GM21737 (cell line): ENCODE results near the gene PHF14.

Source experiments
- ATAC-seq: cut with Tn5 transposase; IDR thresholded peaks from one replicate; pipeline ENCODE4 v1.9.1; 2021; ENCODE audit warnings: mild to moderate bottlenecking, moderate library complexity; ENCODE audit not compliant: unreplicated experiment

The PHF14 gene

DNA sequence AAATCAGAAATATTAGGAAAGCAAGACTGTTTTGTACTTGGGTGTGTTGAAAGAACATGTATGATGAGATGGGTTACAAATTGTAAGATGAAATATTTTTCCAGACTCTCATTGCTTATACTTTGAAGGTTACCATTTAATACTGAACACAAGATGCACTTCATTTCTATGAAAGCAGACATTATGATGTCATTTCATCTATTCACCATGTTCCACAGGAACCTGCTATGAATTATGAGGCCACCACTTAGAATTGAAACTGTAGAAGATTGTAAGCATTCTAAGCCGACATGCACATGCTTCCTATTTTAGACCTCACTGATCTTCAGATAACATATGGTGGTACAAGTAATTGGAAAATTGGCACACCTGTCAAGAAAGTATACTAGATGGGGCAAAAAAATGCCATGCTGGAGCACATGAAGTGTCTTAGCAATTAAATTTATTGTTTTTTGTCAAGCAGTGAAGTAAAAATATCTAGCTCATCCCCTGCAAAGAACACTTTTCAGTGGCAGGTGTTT, 195.0 kb downstream of the PHF14 start:
- ATAC-seq: no peak

GRCh38 chr7:11170175-11170574, 196.5 kb downstream of the PHF14 start:
- ATAC-seq: no peak

DNA sequence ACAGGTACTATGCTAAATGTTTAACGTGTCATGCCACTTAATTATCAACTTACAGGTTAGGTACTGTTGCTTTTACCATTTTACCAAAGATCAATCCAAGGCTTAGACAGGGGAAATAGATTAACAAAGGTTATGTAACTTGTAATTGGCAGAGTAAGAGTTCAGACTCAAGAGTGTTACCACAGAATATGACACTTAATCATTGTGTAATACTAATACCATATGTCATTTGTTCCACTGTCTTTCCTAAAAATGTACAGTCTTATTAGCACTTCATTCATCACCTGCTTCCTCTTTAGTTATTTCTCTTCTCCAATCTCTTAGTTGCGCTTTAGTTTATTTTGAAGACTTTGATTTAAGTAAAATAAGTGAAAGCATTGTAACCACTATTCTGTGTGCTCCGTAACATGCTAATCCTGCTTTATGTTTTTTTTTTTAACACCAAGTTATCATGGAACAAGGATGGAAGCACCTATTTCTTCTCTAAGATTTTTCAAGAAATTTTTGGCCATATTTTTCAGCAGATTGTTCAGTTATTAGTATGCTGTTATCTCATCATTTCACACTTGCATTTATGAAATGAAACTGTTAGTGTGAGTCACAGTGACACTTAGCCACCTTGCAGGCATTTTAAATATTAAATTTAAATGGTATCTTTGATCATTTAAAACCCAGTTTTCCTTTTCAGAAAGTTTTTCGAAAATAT, 197.3 kb downstream of the PHF14 start:
- no peak for ATAC-seq

DNA sequence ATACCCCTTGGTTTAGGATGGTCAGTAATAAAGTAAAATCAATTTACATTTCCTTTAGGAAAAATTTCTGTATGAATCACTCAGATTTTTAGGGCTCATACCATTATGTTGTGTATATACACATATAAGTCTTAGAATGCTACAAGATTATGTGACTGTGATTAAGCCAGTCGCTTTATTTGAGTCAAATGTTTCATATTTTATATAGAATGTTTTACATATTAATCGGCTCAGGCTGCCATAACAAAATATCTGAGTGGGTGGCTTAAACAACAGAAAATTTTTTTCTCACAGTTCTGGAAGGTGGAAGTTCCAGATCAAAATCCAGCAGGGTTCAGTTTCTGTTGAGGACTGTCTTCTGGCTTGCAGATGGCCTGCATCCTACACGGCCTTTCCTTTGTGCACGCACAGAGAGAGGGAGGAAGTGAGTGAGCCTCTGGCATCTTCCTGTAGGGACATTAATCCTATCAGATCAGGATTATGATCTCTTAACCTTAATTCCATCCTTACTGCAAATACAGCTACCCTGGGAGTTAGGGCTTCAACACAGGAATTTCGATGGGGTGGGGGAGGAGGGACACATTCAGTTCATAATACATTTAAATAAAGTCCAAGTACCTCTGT, 198.0 kb downstream of the PHF14 start:
- ATAC-seq: no peak

GRCh38 chr7:11172835-11173234, 199.2 kb downstream of the PHF14 start:
- no peak for ATAC-seq

- ATAC-seq: no peak
These were observed 201.7 kb downstream of the PHF14 start for GRCh38 chr7:11175371-11175770.

DNA sequence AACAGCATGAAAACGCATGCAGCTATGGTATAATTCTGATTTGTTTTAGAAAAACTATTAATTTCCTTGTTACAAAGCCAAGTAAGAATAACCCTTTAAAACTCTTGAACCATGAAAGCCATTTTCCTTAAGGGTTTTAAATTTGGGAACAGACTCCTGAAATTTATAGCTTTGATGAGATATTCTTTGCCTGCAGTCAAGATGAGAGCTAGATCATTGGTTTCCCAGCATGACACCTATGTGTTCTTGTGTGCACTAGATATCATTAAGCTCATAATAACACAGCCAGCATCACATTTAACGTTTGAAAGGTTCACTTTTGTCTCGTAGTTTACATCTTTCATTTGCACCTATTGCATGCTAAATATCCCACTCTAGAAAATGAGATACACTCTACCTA, 202.2 kb downstream of the PHF14 start:
- no peak for ATAC-seq

DNA sequence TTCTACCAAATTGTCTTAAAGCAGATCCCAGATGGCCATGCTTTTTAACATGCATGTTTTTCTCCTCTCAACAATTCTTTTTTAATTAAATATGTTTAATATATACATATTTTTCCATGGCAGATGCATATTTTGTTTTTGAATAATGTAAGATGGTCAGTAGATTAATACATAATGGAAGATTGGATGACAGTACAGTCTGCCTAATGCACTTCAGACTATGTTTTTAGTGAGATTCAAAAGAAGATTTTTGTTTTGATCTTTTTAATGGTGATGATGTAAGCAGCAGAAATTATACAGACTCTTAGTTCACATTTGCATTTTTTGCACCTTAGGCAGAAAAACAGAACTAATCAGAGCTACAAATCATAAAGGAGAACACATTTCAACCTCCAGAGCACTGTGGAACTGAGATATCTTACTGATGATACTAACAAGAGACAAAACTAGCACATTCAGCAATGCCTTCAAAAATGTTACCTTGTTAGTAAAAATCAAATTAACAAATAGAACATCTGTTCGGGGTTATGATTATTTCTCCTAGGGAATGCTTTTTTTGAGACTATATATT, 203.4 kb downstream of the PHF14 start:
- ATAC-seq: no peak

DNA sequence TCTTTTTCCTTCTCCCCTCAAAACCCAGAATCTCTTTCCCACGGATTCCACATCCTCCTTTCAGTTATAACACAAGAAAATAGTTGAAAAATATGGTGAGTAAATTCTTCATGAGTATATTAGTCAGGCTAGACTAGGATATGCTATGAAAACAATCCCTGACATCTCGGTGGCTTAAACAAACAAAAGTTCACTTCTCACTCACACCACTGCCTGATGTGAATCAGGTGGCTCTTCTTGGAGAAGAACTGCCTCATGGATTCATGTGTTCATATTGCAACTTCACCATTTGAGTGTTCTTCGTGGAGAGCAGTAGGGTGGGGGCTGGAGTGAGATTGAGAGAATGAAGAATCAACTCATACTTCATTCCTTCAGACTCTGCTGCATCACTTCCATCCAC, 204.1 kb downstream of the PHF14 start:
- no peak for ATAC-seq

DNA sequence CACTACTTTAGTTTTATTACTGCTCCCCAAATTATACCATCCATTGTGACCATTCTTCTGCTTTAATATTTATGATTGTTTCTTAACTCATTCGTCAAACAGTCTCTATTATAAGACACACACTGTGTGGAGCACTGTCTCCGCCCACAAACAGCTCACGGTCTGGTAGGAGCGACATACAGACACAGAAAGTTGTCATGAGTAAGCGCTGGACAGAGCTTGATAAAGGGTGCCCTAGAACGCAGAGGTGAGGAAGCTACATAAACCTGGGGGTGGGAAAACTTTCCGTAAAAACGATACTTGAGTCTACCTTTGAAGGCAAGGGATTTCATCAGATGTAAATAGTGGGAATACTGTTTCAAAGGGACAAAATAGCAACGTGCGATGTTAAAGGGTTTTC, 207.9 kb downstream of the PHF14 start:
- ATAC-seq: no peak

DNA sequence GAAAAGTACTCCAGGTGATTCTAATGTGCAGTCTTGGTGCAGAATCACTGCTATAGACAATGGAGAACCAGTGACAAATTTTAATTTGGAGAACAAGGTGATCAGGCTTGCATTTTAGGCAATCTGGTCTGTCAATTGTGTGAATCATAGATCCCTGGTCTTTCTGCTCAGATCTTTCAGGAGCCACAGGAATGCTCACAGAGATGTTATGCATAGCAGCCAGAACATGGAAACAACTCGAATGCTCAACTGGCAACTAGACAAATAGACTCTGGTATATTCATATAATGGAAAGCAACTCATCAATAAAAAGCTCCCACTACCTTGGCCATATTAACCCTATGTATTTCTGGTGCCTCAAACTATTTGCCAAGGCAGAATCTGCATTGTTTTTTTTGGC, 209.1 kb downstream of the PHF14 start:
- ATAC-seq: no peak

GRCh38 chr7:11185179-11185815, 211.6 kb downstream of the PHF14 start:
- no peak for ATAC-seq

DNA sequence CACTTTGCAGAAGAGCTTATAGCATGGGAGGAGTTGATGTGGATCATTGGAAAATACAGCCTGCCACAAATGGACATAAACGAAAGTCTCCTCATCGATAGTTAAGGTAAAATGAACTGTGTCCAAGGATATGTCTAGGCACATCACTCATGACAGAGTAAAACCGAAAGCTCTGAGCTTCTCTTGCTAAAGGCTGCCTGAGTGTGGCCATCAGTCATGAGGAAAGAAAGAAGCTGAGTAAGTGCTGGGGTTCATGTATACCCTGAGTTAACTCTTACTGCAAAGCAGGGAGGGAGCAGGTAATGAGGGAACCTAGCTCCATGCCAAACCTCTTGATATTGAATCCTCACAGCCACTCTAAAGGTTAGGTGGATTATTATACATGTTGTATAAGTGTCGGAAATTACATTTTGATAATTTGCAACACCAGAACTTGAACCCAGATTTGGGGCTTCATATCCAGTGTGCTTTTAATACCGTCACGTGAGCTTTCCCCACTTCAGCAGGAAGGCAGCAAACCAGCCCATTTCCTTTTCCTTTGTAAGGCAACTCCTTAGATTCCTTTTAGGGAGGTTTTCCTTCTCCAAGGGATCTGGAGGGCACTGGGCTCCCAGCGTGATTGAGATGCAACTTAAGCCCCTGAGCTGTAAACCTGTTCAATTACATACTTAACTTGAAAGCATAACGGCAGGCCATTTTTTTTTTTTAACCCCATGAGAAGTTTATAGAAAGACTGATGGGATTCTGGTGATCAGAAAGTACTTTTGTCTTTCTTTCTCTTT, 215.0 kb downstream of the PHF14 start:
- no peak for ATAC-seq

GRCh38 chr7:11191081-11191480, 217.4 kb downstream of the PHF14 start:
- no peak for ATAC-seq

GRCh38 chr7:11191574-11192220, 218.0 kb downstream of the PHF14 start:
- ATAC-seq: no peak

DNA sequence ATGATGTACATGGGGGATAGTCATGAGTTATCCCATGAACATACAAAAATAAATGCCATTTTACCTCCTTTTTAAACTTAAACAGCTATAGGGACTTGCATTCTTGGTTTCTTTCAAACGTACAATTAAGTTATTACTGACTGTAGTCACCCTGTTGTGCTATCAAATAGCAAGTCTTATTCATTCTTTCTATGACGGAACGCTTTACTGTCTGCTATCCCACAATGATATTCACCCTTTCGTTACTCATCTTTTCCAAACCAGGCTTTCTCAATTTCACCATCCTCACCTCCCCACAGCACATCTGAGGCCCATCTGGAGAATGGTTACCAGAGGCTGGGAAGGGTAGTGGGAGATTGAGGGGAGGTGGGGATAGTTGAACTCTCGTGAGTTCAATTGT, 218.8 kb downstream of the PHF14 start:
- no peak for ATAC-seq

DNA sequence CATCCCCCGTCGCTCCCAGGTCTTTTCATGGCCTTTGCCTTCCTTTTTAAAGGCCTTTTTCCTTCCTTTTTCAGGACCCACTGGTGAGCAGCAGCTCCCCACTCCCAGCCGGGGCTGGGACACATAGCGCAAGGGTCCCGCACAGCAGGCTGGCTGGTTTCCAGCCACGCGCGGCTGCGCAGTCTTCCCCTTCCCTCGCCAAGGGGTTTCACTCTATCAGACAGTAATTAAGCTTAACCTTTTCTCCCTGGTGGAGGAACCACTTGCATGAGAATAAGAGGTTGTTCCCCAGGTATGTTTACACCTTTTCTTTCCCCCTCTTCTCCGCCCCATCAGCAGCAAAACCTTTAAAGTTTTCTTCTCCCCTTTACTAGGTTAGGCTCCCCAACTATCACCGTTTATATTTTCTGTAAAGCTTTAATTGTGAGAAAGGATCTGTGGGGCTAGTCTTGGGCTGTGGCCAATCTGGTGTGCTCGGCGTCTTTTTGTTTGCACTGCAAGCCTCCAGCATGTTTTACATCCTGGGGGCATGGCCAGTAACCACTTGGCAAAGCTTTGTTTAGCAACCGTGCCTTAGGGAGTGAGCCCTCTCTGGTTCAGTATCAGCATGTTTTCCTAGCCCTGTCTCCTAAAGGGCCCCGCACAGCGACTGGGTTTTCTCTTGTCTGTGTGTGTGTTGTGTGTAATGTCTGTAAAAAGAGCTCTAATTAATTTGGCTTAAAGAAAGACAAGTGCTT, 219.6 kb downstream of the PHF14 start:
- ATAC-seq: no peak

GRCh38 chr7:11193888-11194287, 220.2 kb downstream of the PHF14 start:
- ATAC-seq: no peak

- no peak for ATAC-seq
These were observed 220.8 kb downstream of the PHF14 start for GRCh38 chr7:11194492-11194891.

DNA sequence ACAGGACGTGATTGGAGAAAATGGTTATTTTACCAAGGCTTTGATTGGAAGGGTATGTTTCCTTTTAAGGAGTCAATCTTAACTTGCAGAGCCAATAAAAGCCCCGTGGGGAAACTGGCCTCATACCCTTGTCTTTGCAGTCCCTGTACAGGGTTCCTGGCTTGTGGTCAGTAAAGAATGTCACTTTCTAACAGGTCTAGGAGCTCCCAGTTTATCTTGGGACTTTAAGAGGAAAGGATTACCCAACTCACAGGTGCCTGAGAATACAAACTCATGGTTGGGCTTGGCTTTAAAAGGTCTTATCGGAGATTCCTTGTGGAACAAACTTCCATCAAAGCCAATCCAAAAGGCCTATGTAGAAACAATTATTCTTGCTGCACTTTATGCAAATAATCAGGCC, 221.8 kb downstream of the PHF14 start:
- no peak for ATAC-seq
